VCaP (cell line): Measurements from ENCODE around the gene CORO2B.

Experiments used
- H3K27ac ChIP-seq: fragments of 450-650 bp; 2 replicates; pipeline ENCODE4 v1.5.1; 2017
- TF ChIP-seq, protein P1 (sequence below): fragments of 450-650 bp; conservative IDR thresholded peaks from 2 replicates; pipeline ENCODE4 v1.5.1; 2017; ENCODE audit warnings: mild to moderate bottlenecking, moderate library complexity

Gene CORO2B

GRCh38 chr15:68550498-68551295, 28.1 kb upstream of the CORO2B start:
- TF ChIP-seq, protein P1, sequence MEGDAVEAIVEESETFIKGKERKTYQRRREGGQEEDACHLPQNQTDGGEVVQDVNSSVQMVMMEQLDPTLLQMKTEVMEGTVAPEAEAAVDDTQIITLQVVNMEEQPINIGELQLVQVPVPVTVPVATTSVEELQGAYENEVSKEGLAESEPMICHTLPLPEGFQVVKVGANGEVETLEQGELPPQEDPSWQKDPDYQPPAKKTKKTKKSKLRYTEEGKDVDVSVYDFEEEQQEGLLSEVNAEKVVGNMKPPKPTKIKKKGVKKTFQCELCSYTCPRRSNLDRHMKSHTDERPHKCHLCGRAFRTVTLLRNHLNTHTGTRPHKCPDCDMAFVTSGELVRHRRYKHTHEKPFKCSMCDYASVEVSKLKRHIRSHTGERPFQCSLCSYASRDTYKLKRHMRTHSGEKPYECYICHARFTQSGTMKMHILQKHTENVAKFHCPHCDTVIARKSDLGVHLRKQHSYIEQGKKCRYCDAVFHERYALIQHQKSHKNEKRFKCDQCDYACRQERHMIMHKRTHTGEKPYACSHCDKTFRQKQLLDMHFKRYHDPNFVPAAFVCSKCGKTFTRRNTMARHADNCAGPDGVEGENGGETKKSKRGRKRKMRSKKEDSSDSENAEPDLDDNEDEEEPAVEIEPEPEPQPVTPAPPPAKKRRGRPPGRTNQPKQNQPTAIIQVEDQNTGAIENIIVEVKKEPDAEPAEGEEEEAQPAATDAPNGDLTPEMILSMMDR, result peak; percentile 95

DNA sequence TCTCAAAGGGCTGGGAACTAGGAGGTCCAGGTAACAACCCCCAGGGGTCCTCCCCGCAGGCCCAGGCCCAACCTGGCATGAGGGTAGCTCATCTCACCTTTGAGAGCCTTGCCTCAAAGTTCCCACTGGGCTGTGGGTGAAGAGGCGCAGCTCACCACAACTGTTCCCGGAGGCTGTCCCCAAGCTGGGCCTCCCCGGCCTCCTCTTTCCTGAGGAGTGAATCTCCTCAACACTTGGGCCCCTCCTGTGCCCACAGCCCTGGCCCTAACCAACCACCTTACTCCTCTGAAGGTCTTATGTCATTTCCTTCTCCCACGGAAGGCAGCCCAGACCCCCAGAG, 27.5 kb upstream of the CORO2B start:
- TF ChIP-seq, protein P1, result no peak
- H3K27ac ChIP-seq, result no peak overlapping the region

More at GRCh38 chr15:68550498-68551295, 28.1 kb upstream of the CORO2B start:
- H3K27ac ChIP-seq, result no peak overlapping the region

DNA sequence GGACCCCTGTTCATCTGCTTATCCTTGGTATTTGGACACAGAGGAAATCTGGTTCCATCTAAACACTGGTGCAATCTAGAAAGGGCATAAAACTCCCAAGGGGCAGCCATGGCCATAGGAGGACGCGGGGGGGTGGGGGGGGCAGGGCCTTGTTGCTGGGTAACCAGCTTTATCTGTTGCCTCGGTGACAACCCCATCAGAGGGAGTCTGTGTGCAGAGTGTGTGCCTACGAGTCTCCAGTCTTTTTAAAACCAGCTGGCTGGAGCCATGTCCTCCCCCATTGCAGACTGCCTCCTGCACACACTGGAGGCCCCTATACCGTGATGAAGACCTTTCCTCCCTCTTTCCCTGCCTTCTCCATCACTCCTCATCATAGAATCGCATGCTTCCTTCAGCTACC, 26.4 kb upstream of the CORO2B start:
- no peak overlapping the region for H3K27ac ChIP-seq
- TF ChIP-seq, protein P1, result no peak

DNA sequence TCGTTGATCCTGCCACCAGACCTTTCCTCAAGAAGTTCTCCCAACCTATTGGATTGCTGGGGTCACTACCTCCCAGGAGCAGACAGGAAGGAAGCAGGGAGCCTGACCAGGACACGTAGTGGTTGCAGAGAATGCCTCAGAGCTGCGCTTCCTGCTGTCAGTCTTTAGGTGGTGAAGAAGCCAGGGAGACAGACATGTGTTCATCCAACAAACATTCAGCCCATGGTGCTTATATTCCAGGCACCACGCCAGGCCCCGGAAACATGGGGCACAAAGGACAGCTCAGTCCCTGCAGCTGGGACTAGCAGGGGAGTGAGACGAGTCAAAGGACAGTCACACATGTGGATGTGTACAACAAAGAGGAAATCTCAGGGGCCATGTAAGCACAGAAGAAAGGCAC, 26.0 kb upstream of the CORO2B start:
- H3K27ac ChIP-seq, result no peak overlapping the region
- TF ChIP-seq, protein P1, result no peak

- H3K27ac ChIP-seq, result no peak overlapping the region
- TF ChIP-seq, protein P1, result no peak
Observed at GRCh38 chr15:68553314-68553993, 25.3 kb upstream of the CORO2B start.

DNA sequence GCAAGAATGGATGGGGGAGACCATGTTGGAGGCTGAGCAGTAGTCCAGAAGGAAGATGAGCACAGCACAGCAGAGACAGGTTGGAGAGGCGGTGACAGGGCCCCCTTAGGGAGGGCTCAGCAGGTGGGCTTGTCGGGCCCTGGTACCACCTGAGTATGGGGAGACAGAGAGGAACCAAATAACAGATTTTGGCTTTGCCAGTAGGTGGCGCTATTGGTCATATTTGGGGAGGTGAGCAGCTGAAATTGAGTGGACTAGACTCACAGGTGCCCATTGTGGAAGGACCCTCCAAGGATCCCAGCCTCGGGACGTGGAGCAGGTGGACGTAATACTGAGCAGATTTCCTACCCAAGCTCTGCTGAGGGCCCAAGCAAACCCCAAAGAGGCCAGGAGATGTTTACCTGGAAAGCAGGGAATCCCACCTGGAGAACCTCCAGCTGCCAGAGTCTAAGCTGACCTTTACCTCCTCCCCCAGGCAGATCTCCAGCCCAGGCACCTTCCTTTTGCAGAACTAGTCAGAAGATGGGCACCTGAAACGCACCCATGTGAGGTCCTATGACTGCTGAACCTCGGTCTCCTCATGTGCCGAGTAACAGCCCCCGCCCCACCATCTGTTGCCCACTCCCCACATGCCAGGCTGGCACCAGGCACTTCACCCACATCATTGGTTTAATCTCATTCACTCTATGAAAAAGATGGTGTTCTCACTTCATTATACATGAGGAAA, 24.6 kb upstream of the CORO2B start:
- no peak overlapping the region for H3K27ac ChIP-seq
- TF ChIP-seq, protein P1, result peak; percentile 87
